Nephron (organoid): ENCODE data around the gene ADAMTS12.

Experiments used
- H3K27ac Mint-ChIP-seq, 3 experiments: 2 replicates each; pipeline ENCODE4 v1.8.0; 2020; ENCODE audit warnings: mixed read lengths in 3 of 3, mild to moderate bottlenecking in 2 of 3, moderate library complexity in 1 of 3
- H3K27me3 Mint-ChIP-seq: 2 replicates; pipeline ENCODE4 v1.8.0; 2021; ENCODE audit warnings: low read depth, mild to moderate bottlenecking, moderate library complexity, mixed read lengths
- H3K36me3 Mint-ChIP-seq: 2 replicates; pipeline ENCODE4 v1.8.0; 2020; ENCODE audit warnings: low read depth, mixed read lengths
- H3K4me1 Mint-ChIP-seq: 2 replicates; pipeline ENCODE4 v1.8.0; 2020; ENCODE audit warnings: mixed read lengths
- H3K4me3 Mint-ChIP-seq, 3 experiments: 2 replicates each; pipeline ENCODE4 v1.8.0; 2020; ENCODE audit warnings: mild to moderate bottlenecking in 3 of 3, mixed read lengths in 3 of 3, moderate library complexity in 2 of 3
- H3K9me3 Mint-ChIP-seq: 2 replicates; pipeline ENCODE4 v1.8.0; 2020; ENCODE audit warnings: mixed read lengths
- TF ChIP-seq, protein P1 (sequence below), 3 experiments: fragments of 200-600 bp; sonication (generic); IDR thresholded peaks; one replicate each; pipeline ENCODE4 v1.5.0; 2021; ENCODE audit warnings: antibody characterized with exemption in 3 of 3; ENCODE audit not compliant: unreplicated experiment in 3 of 3

The ADAMTS12 gene

GRCh38 chr5:33662722-33663427, 228.9 kb downstream of the ADAMTS12 start:
- Mint-ChIP-seq H3K27me3 (no peaks in the 10 kb centered on the region), H3K27ac (no peak overlapping the region)

GRCh38 chr5:33659526-33660169, 232.1 kb downstream of the ADAMTS12 start:
- H3K27ac Mint-ChIP-seq: no peak overlapping the region
- H3K9me3 Mint-ChIP-seq: no peaks in the 10 kb centered on the region
- H3K4me1 Mint-ChIP-seq: no peaks in the 10 kb centered on the region
- no peak overlapping the region for H3K4me3 Mint-ChIP-seq
- TF ChIP-seq, protein P1, sequence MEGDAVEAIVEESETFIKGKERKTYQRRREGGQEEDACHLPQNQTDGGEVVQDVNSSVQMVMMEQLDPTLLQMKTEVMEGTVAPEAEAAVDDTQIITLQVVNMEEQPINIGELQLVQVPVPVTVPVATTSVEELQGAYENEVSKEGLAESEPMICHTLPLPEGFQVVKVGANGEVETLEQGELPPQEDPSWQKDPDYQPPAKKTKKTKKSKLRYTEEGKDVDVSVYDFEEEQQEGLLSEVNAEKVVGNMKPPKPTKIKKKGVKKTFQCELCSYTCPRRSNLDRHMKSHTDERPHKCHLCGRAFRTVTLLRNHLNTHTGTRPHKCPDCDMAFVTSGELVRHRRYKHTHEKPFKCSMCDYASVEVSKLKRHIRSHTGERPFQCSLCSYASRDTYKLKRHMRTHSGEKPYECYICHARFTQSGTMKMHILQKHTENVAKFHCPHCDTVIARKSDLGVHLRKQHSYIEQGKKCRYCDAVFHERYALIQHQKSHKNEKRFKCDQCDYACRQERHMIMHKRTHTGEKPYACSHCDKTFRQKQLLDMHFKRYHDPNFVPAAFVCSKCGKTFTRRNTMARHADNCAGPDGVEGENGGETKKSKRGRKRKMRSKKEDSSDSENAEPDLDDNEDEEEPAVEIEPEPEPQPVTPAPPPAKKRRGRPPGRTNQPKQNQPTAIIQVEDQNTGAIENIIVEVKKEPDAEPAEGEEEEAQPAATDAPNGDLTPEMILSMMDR (IDR thresholded peaks at IDR 0.05; ENCODE audit: unreplicated experiment in 3 of 3): no peak
- peaks cover 7% of the 10 kb centered on the region for H3K36me3 Mint-ChIP-seq
- no peaks in the 10 kb centered on the region for H3K27me3 Mint-ChIP-seq

More at GRCh38 chr5:33662722-33663427, 228.9 kb downstream of the ADAMTS12 start:
- Mint-ChIP-seq H3K4me1 (no peaks in the 10 kb centered on the region), H3K36me3 (peaks cover 4% of the 10 kb centered on the region), H3K9me3 (no peaks in the 10 kb centered on the region), H3K4me3 (no peak overlapping the region)
- TF ChIP-seq, protein P1 (IDR thresholded peaks at IDR 0.05; ENCODE audit: unreplicated experiment in 3 of 3): no peak

- H3K36me3 Mint-ChIP-seq: peaks cover 7% of the 10 kb centered on the region
- TF ChIP-seq, protein P1 (IDR thresholded peaks at IDR 0.05; ENCODE audit: unreplicated experiment in 3 of 3): no peak
- no peaks in the 10 kb centered on the region for H3K4me1 Mint-ChIP-seq
- no peak overlapping the region for H3K27ac Mint-ChIP-seq
- no peaks in the 10 kb centered on the region for H3K27me3 Mint-ChIP-seq
- no peak overlapping the region for H3K4me3 Mint-ChIP-seq
- no peaks in the 10 kb centered on the region for H3K9me3 Mint-ChIP-seq
Observed at GRCh38 chr5:33657804-33658440, 233.9 kb downstream of the ADAMTS12 start.

GRCh38 chr5:33657176-33657575, 234.6 kb downstream of the ADAMTS12 start:
- TF ChIP-seq, protein P1 (IDR thresholded peaks at IDR 0.05; ENCODE audit: unreplicated experiment in 3 of 3): no peak
- no peak overlapping the region for H3K4me3 Mint-ChIP-seq
- no peaks in the 10 kb centered on the region for H3K27me3 Mint-ChIP-seq
- no peak overlapping the region for H3K27ac Mint-ChIP-seq
- H3K9me3 Mint-ChIP-seq: no peaks in the 10 kb centered on the region
- no peaks in the 10 kb centered on the region for H3K4me1 Mint-ChIP-seq
- peaks cover 14% of the 10 kb centered on the region for H3K36me3 Mint-ChIP-seq

GRCh38 chr5:33650911-33651310, 240.9 kb downstream of the ADAMTS12 start:
- Mint-ChIP-seq H3K27me3 (no peaks in the 10 kb centered on the region), H3K9me3 (no peaks in the 10 kb centered on the region), H3K4me3 (no peak overlapping the region), H3K27ac (no peak overlapping the region), H3K36me3 (peaks cover 17% of the 10 kb centered on the region), H3K4me1 (no peaks in the 10 kb centered on the region)
- TF ChIP-seq, protein P1 (IDR thresholded peaks at IDR 0.05; ENCODE audit: unreplicated experiment in 3 of 3): no peak
